Panc1 (cell line): Measurements from ENCODE around the gene FAF2. TPM values are rescaled to one million over a fixed set of nuclear protein-coding genes. Genes with fewer than 3 reads are reported as not detected.

Experiments
- ATAC-seq: fragments of 200-7000 bp; cut with Tn5 transposase; 2 replicates; pipeline ENCODE4 v1.9.1; 2020; ENCODE audit warnings: mild to moderate bottlenecking, moderate library complexity
- BruUV-seq: library from RNA; stranded (reverse); fragments of 400-500 nt; replicated peaks from 2 replicates; lab custom pipeline; 2021; lab: Mats Ljungman, UMichigan
- CTCF ChIA-PET: fragments of 300-600 bp; sonication (Branson Sonifier 250); formaldehyde crosslinking; loops from one replicate; lab custom pipeline; 2022; ENCODE audit warnings: antibody characterized with exemption; lab: Charles Lee
- POLR2A ChIA-PET: fragments of 300-600 bp; sonication (Branson Sonifier 250); formaldehyde crosslinking; loops from one replicate; lab custom pipeline; 2022; ENCODE audit warnings: antibody characterized with exemption; lab: Charles Lee
- DNase-seq: peaks from one replicate; pipeline ENCODE4 v3.0.0-alpha.2; 2010; ENCODE audit warnings: low read depth, low spot score
- H3K27ac ChIP-seq: 2 replicates; pipeline ENCODE4 v1.5.1; 2011; ENCODE audit warnings: mild to moderate bottlenecking, low read length, inconsistent platforms
- H3K27me3 ChIP-seq: fragments of 200-500 bp; sonication (Bioruptor generic); 2 replicates; pipeline ENCODE4 v1.6.0; 2014; ENCODE audit warnings: low read length, inconsistent platforms; ENCODE audit not compliant: control insufficient read depth, insufficient read depth
- H3K36me3 ChIP-seq: fragments of 200-500 bp; sonication (Bioruptor generic); 2 replicates; pipeline ENCODE4 v1.5.1; 2014; ENCODE audit warnings: inconsistent platforms, mild to moderate bottlenecking, low read length, moderate library complexity; ENCODE audit not compliant: control insufficient read depth, insufficient read depth
- H3K4me1 ChIP-seq: 2 replicates; pipeline ENCODE4 v1.5.1; 2011; ENCODE audit warnings: inconsistent platforms, mild to moderate bottlenecking, low read length, moderate library complexity; ENCODE audit not compliant: control insufficient read depth, insufficient read depth
- H3K4me3 ChIP-seq, 2 experiments: 2 replicates each; pipeline ENCODE4 v1.5.1; 2011 to 2012; ENCODE audit warnings: low read depth in 2 of 2, low read length in 2 of 2, mild to moderate bottlenecking in 2 of 2, inconsistent platforms in 1 of 2, moderate library complexity in 1 of 2
- H3K9me3 ChIP-seq: fragments of 200-500 bp; sonication (Bioruptor generic); 2 replicates; pipeline ENCODE4 v1.5.1; 2014; ENCODE audit warnings: low read depth, mild to moderate bottlenecking, inconsistent platforms, low read length, moderate library complexity; ENCODE audit not compliant: control insufficient read depth, insufficient read depth
- POLR2AphosphoS5 ChIP-seq: IDR thresholded peaks from 2 replicates; pipeline ENCODE4 v1.6.1; 2012; ENCODE audit warnings: mild to moderate bottlenecking, low read depth, low read length, moderate library complexity
- SIN3A ChIP-seq: IDR thresholded peaks from 2 replicates; pipeline ENCODE4 v1.6.1; 2012; ENCODE audit warnings: low read depth, mild to moderate bottlenecking, low read length, moderate library complexity, borderline replicate concordance; ENCODE audit not compliant: insufficient read depth
- TCF7L2 ChIP-seq: IDR thresholded peaks from 2 replicates; pipeline ENCODE4 v1.6.1; 2011; ENCODE audit warnings: mild to moderate bottlenecking, low read depth, low read length, inconsistent platforms
- in situ Hi-C: cut with HindIII; loops from 2 replicates; pipeline ENCODE4 v1.10.0; 2016; ENCODE audit warnings: low sequenced_read_pairs, low pct_unique_long_range_greater_than_20kb
- intact Hi-C: fragments of 100-400 bp; cut with micrococcal nuclease; formaldehyde crosslinking; loops from one replicate; pipeline ENCODE4 v1.10.0; 2022; ENCODE audit not compliant: unreplicated experiment
- total RNA-seq: library from RNA; stranded (reverse); gene quantifications from one replicate; pipeline ENCODE4 v1.2.1, GENCODE V29; 2021; ENCODE audit not compliant: unreplicated experiment
- TF ChIP-seq, protein P1 (sequence below): fragments of 450-650 bp; IDR thresholded peaks from 2 replicates; pipeline ENCODE4 v1.5.1; 2017; ENCODE audit warnings: mild to moderate bottlenecking
- TF ChIP-seq, protein P2 (sequence below), 2 experiments: IDR thresholded peaks; 2 replicates each; pipeline ENCODE4 v1.6.1; 2011 to 2012; ENCODE audit warnings: low read depth in 2 of 2, control low read depth in 1 of 2, low read length in 1 of 2, mild to moderate bottlenecking in 1 of 2, moderate library complexity in 1 of 2; ENCODE audit not compliant: insufficient read depth in 1 of 2

The FAF2 gene
- total RNA-seq, 1 experiment from 2014 or later, result 86.6 TPM

DNA sequence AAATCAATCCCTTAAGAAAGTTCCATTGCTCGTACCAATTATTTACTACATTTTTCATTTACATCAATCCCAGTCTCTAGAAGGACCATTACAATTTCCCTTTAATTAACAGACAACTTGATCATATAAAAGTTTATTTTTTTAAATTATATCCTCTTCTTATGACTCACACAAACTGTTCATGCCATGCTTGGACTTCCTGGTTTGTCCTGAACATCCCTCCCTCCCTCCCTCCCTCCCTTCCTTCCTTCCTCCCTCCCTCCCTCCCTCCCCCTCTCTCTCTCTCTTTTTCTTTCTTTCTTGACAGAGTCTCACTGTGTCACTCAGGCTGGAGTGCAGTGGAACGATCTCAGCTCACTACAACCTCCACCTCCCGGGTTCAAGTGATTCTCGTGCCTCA lies 20.2 kb upstream of the FAF2 start:
- ATAC-seq (no peak), DNase-seq (no peak)
- no peaks in the 10 kb centered on the region for H3K36me3 ChIP-seq
- intact Hi-C loops (no loop called here), in situ Hi-C loops (no loop called here)
- no TSS peak for BruUV-seq
- POLR2A ChIA-PET, result no interaction called here
- CTCF ChIA-PET, result no interaction called here
- H3K27me3 ChIP-seq, result no peaks in the 10 kb centered on the region
- no peaks in the 10 kb centered on the region for H3K9me3 ChIP-seq
- H3K4me3 ChIP-seq, result no peak overlapping the region
- H3K27ac ChIP-seq, result peak overlapping the region; percentile 14; the same call in 1 of the 2 replicates
- TF ChIP-seq, protein P1, sequence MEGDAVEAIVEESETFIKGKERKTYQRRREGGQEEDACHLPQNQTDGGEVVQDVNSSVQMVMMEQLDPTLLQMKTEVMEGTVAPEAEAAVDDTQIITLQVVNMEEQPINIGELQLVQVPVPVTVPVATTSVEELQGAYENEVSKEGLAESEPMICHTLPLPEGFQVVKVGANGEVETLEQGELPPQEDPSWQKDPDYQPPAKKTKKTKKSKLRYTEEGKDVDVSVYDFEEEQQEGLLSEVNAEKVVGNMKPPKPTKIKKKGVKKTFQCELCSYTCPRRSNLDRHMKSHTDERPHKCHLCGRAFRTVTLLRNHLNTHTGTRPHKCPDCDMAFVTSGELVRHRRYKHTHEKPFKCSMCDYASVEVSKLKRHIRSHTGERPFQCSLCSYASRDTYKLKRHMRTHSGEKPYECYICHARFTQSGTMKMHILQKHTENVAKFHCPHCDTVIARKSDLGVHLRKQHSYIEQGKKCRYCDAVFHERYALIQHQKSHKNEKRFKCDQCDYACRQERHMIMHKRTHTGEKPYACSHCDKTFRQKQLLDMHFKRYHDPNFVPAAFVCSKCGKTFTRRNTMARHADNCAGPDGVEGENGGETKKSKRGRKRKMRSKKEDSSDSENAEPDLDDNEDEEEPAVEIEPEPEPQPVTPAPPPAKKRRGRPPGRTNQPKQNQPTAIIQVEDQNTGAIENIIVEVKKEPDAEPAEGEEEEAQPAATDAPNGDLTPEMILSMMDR, result no peak
- TF ChIP-seq, protein P2, sequence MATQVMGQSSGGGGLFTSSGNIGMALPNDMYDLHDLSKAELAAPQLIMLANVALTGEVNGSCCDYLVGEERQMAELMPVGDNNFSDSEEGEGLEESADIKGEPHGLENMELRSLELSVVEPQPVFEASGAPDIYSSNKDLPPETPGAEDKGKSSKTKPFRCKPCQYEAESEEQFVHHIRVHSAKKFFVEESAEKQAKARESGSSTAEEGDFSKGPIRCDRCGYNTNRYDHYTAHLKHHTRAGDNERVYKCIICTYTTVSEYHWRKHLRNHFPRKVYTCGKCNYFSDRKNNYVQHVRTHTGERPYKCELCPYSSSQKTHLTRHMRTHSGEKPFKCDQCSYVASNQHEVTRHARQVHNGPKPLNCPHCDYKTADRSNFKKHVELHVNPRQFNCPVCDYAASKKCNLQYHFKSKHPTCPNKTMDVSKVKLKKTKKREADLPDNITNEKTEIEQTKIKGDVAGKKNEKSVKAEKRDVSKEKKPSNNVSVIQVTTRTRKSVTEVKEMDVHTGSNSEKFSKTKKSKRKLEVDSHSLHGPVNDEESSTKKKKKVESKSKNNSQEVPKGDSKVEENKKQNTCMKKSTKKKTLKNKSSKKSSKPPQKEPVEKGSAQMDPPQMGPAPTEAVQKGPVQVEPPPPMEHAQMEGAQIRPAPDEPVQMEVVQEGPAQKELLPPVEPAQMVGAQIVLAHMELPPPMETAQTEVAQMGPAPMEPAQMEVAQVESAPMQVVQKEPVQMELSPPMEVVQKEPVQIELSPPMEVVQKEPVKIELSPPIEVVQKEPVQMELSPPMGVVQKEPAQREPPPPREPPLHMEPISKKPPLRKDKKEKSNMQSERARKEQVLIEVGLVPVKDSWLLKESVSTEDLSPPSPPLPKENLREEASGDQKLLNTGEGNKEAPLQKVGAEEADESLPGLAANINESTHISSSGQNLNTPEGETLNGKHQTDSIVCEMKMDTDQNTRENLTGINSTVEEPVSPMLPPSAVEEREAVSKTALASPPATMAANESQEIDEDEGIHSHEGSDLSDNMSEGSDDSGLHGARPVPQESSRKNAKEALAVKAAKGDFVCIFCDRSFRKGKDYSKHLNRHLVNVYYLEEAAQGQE (IDR thresholded peaks at IDR 0.05; ENCODE audit: insufficient read depth in 1 of 2, low read depth in 2 of 2, low read length in 1 of 2), result no peak
- no peak for TF ChIP-seq POLR2AphosphoS5
- TF ChIP-seq TCF7L2, result no peak
- TF ChIP-seq SIN3A, result no peak
- H3K4me1 ChIP-seq, result peaks cover 10% of the 10 kb centered on the region

DNA sequence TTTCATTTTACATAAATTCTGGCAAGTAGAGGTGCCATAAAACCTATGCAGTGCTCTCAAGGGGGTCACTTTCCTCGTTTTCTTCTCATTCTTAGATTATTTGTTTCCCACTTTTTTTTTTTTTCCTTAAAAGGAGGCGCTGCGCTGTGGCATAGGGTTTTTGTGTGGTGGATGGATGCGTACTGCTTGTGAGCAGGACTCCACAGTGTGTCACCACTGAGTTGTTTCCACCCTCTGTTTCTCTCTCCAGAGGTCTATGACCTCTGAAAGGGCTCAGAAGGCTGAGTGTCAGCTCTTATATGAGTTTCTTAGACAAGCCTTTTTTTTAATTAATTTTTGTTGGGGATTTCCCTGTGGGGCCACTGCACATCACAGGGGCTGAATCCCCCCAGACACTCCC lies 18.2 kb upstream of the FAF2 start:
- Histone ChIP-seq H3K27me3 (no peaks in the 10 kb centered on the region), H3K4me3 (no peak overlapping the region), H3K9me3 (no peaks in the 10 kb centered on the region), H3K36me3 (no peaks in the 10 kb centered on the region), H3K4me1 (peaks cover 10% of the 10 kb centered on the region), H3K27ac (peak overlapping the region; percentile 76)
- in situ Hi-C loops, result no loop called here
- DNase-seq (no peak), ATAC-seq (peak; percentile 95)
- ChIA-PET CTCF (no interaction called here), POLR2A (no interaction called here)
- no peak for TF ChIP-seq TCF7L2
- TF ChIP-seq, protein P1, result peak; percentile 72
- no TSS peak for BruUV-seq
- intact Hi-C loops, result no loop called here
